ENCODE results near the gene ZNF628.

The ZNF628 gene

GRCh38 chr19:55451163-55451964, 25.1 kb upstream of the ZNF628 start:
- no peak for DNase-seq (ENCODE audit: low spot score)

- no peak for DNase-seq (ENCODE audit: low spot score)
Observed at GRCh38 chr19:55451965-55452748, 24.3 kb upstream of the ZNF628 start.

GRCh38 chr19:55452749-55453346, 23.6 kb upstream of the ZNF628 start:
- DNase-seq (ENCODE audit: low spot score): peak; percentile 73

GRCh38 chr19:55453511-55454260, 22.7 kb upstream of the ZNF628 start:
- no peak for DNase-seq (ENCODE audit: low spot score)

GRCh38 chr19:55454787-55455243, 21.6 kb upstream of the ZNF628 start:
- peak; percentile 57 for DNase-seq (ENCODE audit: low spot score)

GRCh38 chr19:55455576-55456235, 20.7 kb upstream of the ZNF628 start:
- DNase-seq (ENCODE audit: low spot score): no peak

GRCh38 chr19:55456347-55456746, 20.1 kb upstream of the ZNF628 start:
- DNase-seq (ENCODE audit: low spot score): no peak

GRCh38 chr19:55457683-55458457, 18.5 kb upstream of the ZNF628 start:
- no peak for DNase-seq (ENCODE audit: low spot score)

GRCh38 chr19:55459551-55459949, 16.9 kb upstream of the ZNF628 start:
- no peak for DNase-seq (ENCODE audit: low spot score)

GRCh38 chr19:55459950-55460657, 16.3 kb upstream of the ZNF628 start:
- no peak for DNase-seq (ENCODE audit: low spot score)

GRCh38 chr19:55460670-55461258, 15.7 kb upstream of the ZNF628 start:
- peak; percentile 55 for DNase-seq (ENCODE audit: low spot score)

GRCh38 chr19:55461259-55461973, 15.0 kb upstream of the ZNF628 start, which contains the start of gene ISOC2:
TSS of gene ISOC2 (minus strand) at chr19:55461642. CDS start at chr19:55456486, 5,156 bp downstream.
- peak; percentile 100 for DNase-seq (ENCODE audit: low spot score)

GRCh38 chr19:55461974-55462626, 14.3 kb upstream of the ZNF628 start:
- DNase-seq (ENCODE audit: low spot score): peak; percentile 35

- no peak for DNase-seq (ENCODE audit: low spot score)
Observed at GRCh38 chr19:55462722-55463121, 13.7 kb upstream of the ZNF628 start.

- DNase-seq (ENCODE audit: low spot score): no peak
Observed at GRCh38 chr19:55463583-55464031, 12.8 kb upstream of the ZNF628 start.

- no peak for DNase-seq (ENCODE audit: low spot score)
Observed at GRCh38 chr19:55464039-55464661, 12.3 kb upstream of the ZNF628 start.

GRCh38 chr19:55464662-55465054, 11.8 kb upstream of the ZNF628 start, which contains the start of gene C19orf85:
TSS of gene C19orf85 (minus strand) at chr19:55464751. CDS start at chr19:55464554, 197 bp downstream.
- DNase-seq (ENCODE audit: low spot score): no peak
